Measurements from ENCODE around the gene SMAD9. TPM values are rescaled to one million over a fixed set of nuclear protein-coding genes. Genes with fewer than 3 reads are reported as not detected.
A peak's percentile ranks its signal among the peaks of the same experiment; 100 is the strongest.

SMAD9 gene
- total RNA-seq, 2 experiments from 2014 or later, result 10.3 to 10.8 TPM

- Histone ChIP-seq H3K4me3 (ENCODE audit: low read depth, low read length, poor library complexity, severe bottlenecking) (no peak overlapping the region), H3K36me3 (ENCODE audit: insufficient read depth, low read length) (peaks cover 10% of the 10 kb centered on the region), H2AFZ (ENCODE audit: low read length) (no peak overlapping the region), H3K79me2 (ENCODE audit: insufficient read depth, low read depth, low read length) (no peaks in the 10 kb centered on the region), H4K20me1 (ENCODE audit: insufficient read depth, low read length) (no peaks in the 10 kb centered on the region), H3K4me2 (ENCODE audit: low read length) (no peak overlapping the region), H3K9me2 (ENCODE audit: insufficient read depth, low read length) (no peaks in the 10 kb centered on the region), H3K9me3 (ENCODE audit: low read length) (no peaks in the 10 kb centered on the region), H3K4me1 (ENCODE audit: insufficient read depth, low read length, poor library complexity, severe bottlenecking) (no peaks in the 10 kb centered on the region), H3K27ac (ENCODE audit: low read depth, low read length, poor library complexity, severe bottlenecking) (no peak overlapping the region)
- no peak for DNase-seq (ENCODE audit: low spot score)
- BruUV-seq (replicated peaks), result no TSS peak
- TF ChIP-seq CTCF (conservative IDR thresholded peaks at IDR 0.05; ENCODE audit: low read length) (peak; percentile 33; the same call in 1 of the 2 replicates), EZH2phosphoT487 (IDR thresholded peaks at IDR 0.05; ENCODE audit: borderline replicate concordance, low read depth, low read length) (no peak)
- intact Hi-C loops (cut with micrococcal nuclease; ENCODE audit: unreplicated experiment), result no loop called here
- CTCF ChIA-PET (ENCODE audit: unreplicated experiment), result no interaction called here
- POLR2A ChIA-PET, result interaction anchor here (0.7 to 1.9 kb wide), 7 partner anchors 10 to 172 kb away, joined by 3 to 5 read pairs (median 3); no protein-coding TSS in a partner anchor
These were observed 78.6 kb downstream of the SMAD9 start for GRCh38 chr13:36841391-36841790.

GRCh38 chr13:36840718-36841250 lies 79.3 kb downstream of the SMAD9 start:
- Histone ChIP-seq H3K79me2 (ENCODE audit: insufficient read depth, low read depth, low read length) (no peaks in the 10 kb centered on the region), H3K4me3 (ENCODE audit: low read depth, low read length, poor library complexity, severe bottlenecking) (no peak overlapping the region), H3K9me3 (ENCODE audit: low read length) (no peaks in the 10 kb centered on the region), H3K4me2 (ENCODE audit: low read length) (no peak overlapping the region), H2AFZ (ENCODE audit: low read length) (no peak overlapping the region), H3K27ac (ENCODE audit: low read depth, low read length, poor library complexity, severe bottlenecking) (no peak overlapping the region), H4K20me1 (ENCODE audit: insufficient read depth, low read length) (no peaks in the 10 kb centered on the region), H3K9me2 (ENCODE audit: insufficient read depth, low read length) (no peaks in the 10 kb centered on the region), H3K4me1 (ENCODE audit: insufficient read depth, low read length, poor library complexity, severe bottlenecking) (no peaks in the 10 kb centered on the region), H3K36me3 (ENCODE audit: insufficient read depth, low read length) (peaks cover 10% of the 10 kb centered on the region)
- BruUV-seq (replicated peaks), result no TSS peak
- ChIA-PET CTCF (ENCODE audit: unreplicated experiment) (no interaction called here), POLR2A (interaction anchor here (0.6 to 1.9 kb wide), 5 partner anchors 11 to 309 kb away, joined by 3 to 5 read pairs (median 4); no protein-coding TSS in a partner anchor)
- TF ChIP-seq EZH2phosphoT487 (IDR thresholded peaks at IDR 0.05; ENCODE audit: borderline replicate concordance, low read depth, low read length) (no peak), CTCF (conservative IDR thresholded peaks at IDR 0.05; ENCODE audit: low read length) (no peak)
- no peak for DNase-seq (ENCODE audit: low spot score)
- intact Hi-C loops (cut with micrococcal nuclease; ENCODE audit: unreplicated experiment), result no loop called here

GRCh38 chr13:36839981-36840380 lies 80.1 kb downstream of the SMAD9 start:
- Histone ChIP-seq H3K27ac (ENCODE audit: low read depth, low read length, poor library complexity, severe bottlenecking) (no peak overlapping the region), H3K4me1 (ENCODE audit: insufficient read depth, low read length, poor library complexity, severe bottlenecking) (no peaks in the 10 kb centered on the region), H3K36me3 (ENCODE audit: insufficient read depth, low read length) (peaks cover 12% of the 10 kb centered on the region), H3K4me3 (ENCODE audit: low read depth, low read length, poor library complexity, severe bottlenecking) (no peak overlapping the region), H3K79me2 (ENCODE audit: insufficient read depth, low read depth, low read length) (no peaks in the 10 kb centered on the region), H3K9me3 (ENCODE audit: low read length) (no peaks in the 10 kb centered on the region), H3K4me2 (ENCODE audit: low read length) (no peak overlapping the region), H2AFZ (ENCODE audit: low read length) (no peak overlapping the region), H4K20me1 (ENCODE audit: insufficient read depth, low read length) (no peaks in the 10 kb centered on the region), H3K9me2 (ENCODE audit: insufficient read depth, low read length) (no peaks in the 10 kb centered on the region)
- no TSS peak for BruUV-seq (replicated peaks)
- TF ChIP-seq EZH2phosphoT487 (IDR thresholded peaks at IDR 0.05; ENCODE audit: borderline replicate concordance, low read depth, low read length), result no peak
- no peak for TF ChIP-seq CTCF (conservative IDR thresholded peaks at IDR 0.05; ENCODE audit: low read length)
- ChIA-PET POLR2A (interaction anchor here (0.6 kb wide), 2 partner anchors 173 to 309 kb away, joined by 3 to 4 read pairs; no protein-coding TSS in a partner anchor), CTCF (ENCODE audit: unreplicated experiment) (interaction anchor here (0.6 kb wide), 1 partner anchor 23 kb away, joined by 3 read pairs; no protein-coding TSS in a partner anchor)
- intact Hi-C loops (cut with micrococcal nuclease; ENCODE audit: unreplicated experiment), result no loop called here
- no peak for DNase-seq (ENCODE audit: low spot score)
